Measurements from ENCODE around the gene PLEKHM1.

GRCh38 chr17:45428050-45428617 is 62.4 kb downstream of the PLEKHM1 start:
- peak; percentile 99 for TF ChIP-seq CTCF (IDR thresholded peaks at IDR 0.05; ENCODE audit: poor library complexity)
- TF ChIP-seq EZH2 (IDR thresholded peaks at IDR 0.05; ENCODE audit: borderline replicate concordance): no peak
